ENCODE results near the gene GRB10.

DNA sequence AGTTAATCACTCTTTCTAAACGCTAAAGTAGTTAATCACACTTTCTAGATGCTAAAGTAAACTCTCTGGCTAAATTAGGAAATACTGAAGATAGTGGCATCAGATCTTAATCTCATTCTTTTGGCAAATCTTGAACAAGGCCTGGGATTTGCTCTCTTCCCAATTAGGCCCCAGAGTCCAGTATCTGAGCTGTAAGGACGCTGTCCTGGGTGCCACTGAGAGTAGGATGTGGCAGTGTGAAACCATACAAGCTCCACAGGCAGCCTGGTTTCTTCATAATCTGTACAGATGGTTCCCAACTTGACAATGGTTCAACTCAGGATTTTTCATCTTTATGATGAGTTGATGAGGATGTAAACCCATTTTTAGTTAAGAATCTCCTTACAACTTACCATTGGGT, 36.9 kb downstream of the GRB10 start:
- no peak for TF ChIP-seq CTCF (IDR thresholded peaks at IDR 0.05)
- TF ChIP-seq POLR2A (IDR thresholded peaks at IDR 0.05), result no peak
